Suprapubic skin (tissue), 4 donors: ENCODE data around the gene FOLR1.

Source experiments
- CTCF ChIP-seq, 2 donors: fragments of 200-600 bp in 1 of 2; fragments of 450-650 bp in 1 of 2; sonication (generic) in 1 of 2; IDR thresholded peaks; one replicate each; pipeline ENCODE4 v1.5.1; 2016 to 2019; ENCODE audit warnings: antibody characterized with exemption in 2 of 2, mild to moderate bottlenecking in 1 of 2, moderate library complexity in 1 of 2
- EP300 ChIP-seq: sonication (generic); formaldehyde crosslinking; IDR thresholded peaks from one replicate; pipeline ENCODE4 v1.6.1; 2017; ENCODE audit warnings: antibody characterized with exemption
- POLR2A ChIP-seq, 2 donors: fragments of 450-650 bp; IDR thresholded peaks; one replicate each; pipeline ENCODE4 v1.6.1; 2017; ENCODE audit warnings: antibody characterized with exemption in 2 of 2, mild to moderate bottlenecking in 2 of 2, moderate library complexity in 2 of 2
- POLR2AphosphoS5 ChIP-seq, 3 donors: sonication (generic); formaldehyde crosslinking; IDR thresholded peaks; one replicate each; pipeline ENCODE4 v1.6.1; 2017; ENCODE audit warnings: antibody characterized with exemption in 3 of 3

- TF ChIP-seq CTCF (IDR thresholded peaks at IDR 0.05) (no peak), POLR2A (IDR thresholded peaks at IDR 0.05) (no peak), POLR2AphosphoS5 (IDR thresholded peaks at IDR 0.05) (no peak), EP300 (no peak)
Observed at GRCh38 chr11:72232260-72233055, 40.5 kb downstream of the FOLR1 start.
